WERI-Rb-1 (cell line): ENCODE measurements around the gene CSNK2A3.

Experiments used
- DNase-seq: peaks from one replicate; pipeline ENCODE4 v3.0.0-alpha.2; 2020
- H3K27ac ChIP-seq: fragments of 250-450 bp; sonication (Bioruptor Pico); 2 replicates; pipeline ENCODE4 v1.5.1; 2020; ENCODE audit warnings: mild to moderate bottlenecking, moderate library complexity
- H3K27me3 ChIP-seq: fragments of 250-450 bp; sonication (Bioruptor Pico); 2 replicates; pipeline ENCODE4 v1.5.1; 2021; ENCODE audit warnings: mild to moderate bottlenecking, low read depth, moderate library complexity; ENCODE audit not compliant: insufficient read depth, severe bottlenecking
- H3K36me3 ChIP-seq: fragments of 250-450 bp; sonication (Bioruptor Pico); 2 replicates; pipeline ENCODE4 v1.5.1; 2020; ENCODE audit warnings: mild to moderate bottlenecking, moderate library complexity
- H3K4me3 ChIP-seq: 2 replicates; pipeline ENCODE4 v1.5.1; 2011; ENCODE audit warnings: low read depth, mild to moderate bottlenecking, control low read depth, low read length
- H3K9me3 ChIP-seq: fragments of 250-450 bp; sonication (Bioruptor Pico); 2 replicates; pipeline ENCODE4 v1.5.1; 2021; ENCODE audit warnings: mild to moderate bottlenecking, moderate library complexity; ENCODE audit not compliant: severe bottlenecking
- TF ChIP-seq, protein P1 (sequence below): IDR thresholded peaks from 2 replicates; pipeline ENCODE4 v1.5.1; 2011; ENCODE audit warnings: low read depth, mild to moderate bottlenecking, control low read depth, inconsistent platforms, low read length

Gene CSNK2A3

GRCh38 chr11:11318461-11318860, 34.6 kb downstream of the CSNK2A3 start:
- Histone ChIP-seq H3K4me3 (no peak overlapping the region), H3K27ac (no peak overlapping the region), H3K27me3 (no peaks in the 10 kb centered on the region), H3K36me3 (no peaks in the 10 kb centered on the region), H3K9me3 (no peaks in the 10 kb centered on the region)
- DNase-seq: no peak
- TF ChIP-seq, protein P1, sequence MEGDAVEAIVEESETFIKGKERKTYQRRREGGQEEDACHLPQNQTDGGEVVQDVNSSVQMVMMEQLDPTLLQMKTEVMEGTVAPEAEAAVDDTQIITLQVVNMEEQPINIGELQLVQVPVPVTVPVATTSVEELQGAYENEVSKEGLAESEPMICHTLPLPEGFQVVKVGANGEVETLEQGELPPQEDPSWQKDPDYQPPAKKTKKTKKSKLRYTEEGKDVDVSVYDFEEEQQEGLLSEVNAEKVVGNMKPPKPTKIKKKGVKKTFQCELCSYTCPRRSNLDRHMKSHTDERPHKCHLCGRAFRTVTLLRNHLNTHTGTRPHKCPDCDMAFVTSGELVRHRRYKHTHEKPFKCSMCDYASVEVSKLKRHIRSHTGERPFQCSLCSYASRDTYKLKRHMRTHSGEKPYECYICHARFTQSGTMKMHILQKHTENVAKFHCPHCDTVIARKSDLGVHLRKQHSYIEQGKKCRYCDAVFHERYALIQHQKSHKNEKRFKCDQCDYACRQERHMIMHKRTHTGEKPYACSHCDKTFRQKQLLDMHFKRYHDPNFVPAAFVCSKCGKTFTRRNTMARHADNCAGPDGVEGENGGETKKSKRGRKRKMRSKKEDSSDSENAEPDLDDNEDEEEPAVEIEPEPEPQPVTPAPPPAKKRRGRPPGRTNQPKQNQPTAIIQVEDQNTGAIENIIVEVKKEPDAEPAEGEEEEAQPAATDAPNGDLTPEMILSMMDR: no peak

GRCh38 chr11:11316651-11317230, 36.3 kb downstream of the CSNK2A3 start:
- DNase-seq: no peak
- H3K36me3 ChIP-seq: no peaks in the 10 kb centered on the region
- H3K9me3 ChIP-seq: no peaks in the 10 kb centered on the region
- no peak overlapping the region for H3K4me3 ChIP-seq
- H3K27ac ChIP-seq: no peak overlapping the region
- no peaks in the 10 kb centered on the region for H3K27me3 ChIP-seq
- TF ChIP-seq, protein P1: no peak

DNA sequence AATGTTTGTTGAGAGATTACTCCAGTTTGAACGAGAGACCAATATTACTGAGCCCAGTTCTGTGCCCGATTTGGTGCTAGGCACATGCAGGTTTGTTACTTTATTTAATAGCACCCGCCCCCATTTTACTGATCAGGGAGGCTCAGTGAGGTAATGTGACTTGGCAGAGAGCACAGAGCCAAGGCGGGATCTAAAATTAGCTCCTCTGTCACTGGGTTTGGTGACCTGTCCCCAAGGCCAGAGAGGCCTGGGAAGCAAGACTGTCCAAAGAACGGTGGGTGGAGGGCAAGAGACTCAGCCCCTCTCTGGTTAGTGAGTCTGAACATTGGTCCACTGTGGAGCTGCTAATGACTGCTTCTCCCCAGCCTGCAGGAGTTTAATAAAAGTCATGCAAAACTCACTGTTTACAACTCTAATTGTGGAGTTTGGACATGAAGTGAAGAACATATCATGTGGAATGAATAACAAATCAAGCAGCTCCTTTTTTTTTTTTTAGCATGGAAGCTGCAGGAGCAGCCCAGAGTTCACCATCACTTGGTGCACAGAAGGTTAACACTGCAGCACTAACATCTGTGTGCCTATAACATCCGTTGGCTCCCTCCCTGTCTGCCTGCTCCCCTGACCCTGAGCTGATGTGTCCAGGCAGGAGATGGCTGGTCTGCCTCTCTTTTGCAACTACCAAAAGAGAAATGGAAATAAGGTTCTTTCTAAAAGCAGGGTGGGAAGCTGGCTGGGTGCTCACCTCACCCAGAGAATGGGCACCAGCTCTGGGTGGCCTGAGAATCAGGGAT, 39.0 kb downstream of the CSNK2A3 start:
- Histone ChIP-seq H3K27ac (no peak overlapping the region), H3K4me3 (no peak overlapping the region), H3K9me3 (no peaks in the 10 kb centered on the region), H3K27me3 (no peaks in the 10 kb centered on the region), H3K36me3 (no peaks in the 10 kb centered on the region)
- DNase-seq: no peak
- TF ChIP-seq, protein P1: no peak

- Histone ChIP-seq H3K4me3 (no peak overlapping the region), H3K27me3 (no peaks in the 10 kb centered on the region), H3K9me3 (no peaks in the 10 kb centered on the region), H3K36me3 (no peaks in the 10 kb centered on the region), H3K27ac (no peak overlapping the region)
- no peak for DNase-seq
- TF ChIP-seq, protein P1: no peak
Observed at GRCh38 chr11:11313426-11313825, 39.6 kb downstream of the CSNK2A3 start.

- H3K36me3 ChIP-seq: no peaks in the 10 kb centered on the region
- TF ChIP-seq, protein P1: no peak
- no peak overlapping the region for H3K27ac ChIP-seq
- H3K4me3 ChIP-seq: no peak overlapping the region
- H3K27me3 ChIP-seq: no peaks in the 10 kb centered on the region
- H3K9me3 ChIP-seq: no peaks in the 10 kb centered on the region
- DNase-seq: no peak
Observed at GRCh38 chr11:11312738-11313137, 40.3 kb downstream of the CSNK2A3 start.
